ENCODE measurements around the gene INTS7. TPM values are rescaled to one million over a fixed set of nuclear protein-coding genes. Genes with fewer than 3 reads are reported as not detected.
"Not testable (repeated sequence)": the region's sequence is repeated elsewhere in the genome, so short reads cannot be mapped to it uniquely, and the experiment has no call there.

Gene INTS7
- total and polyA plus RNA-seq, 2 of the 4 experiments (the other 2 are of a cell fraction): 8.3 to 24.9 TPM

- POLR2A ChIA-PET (ENCODE audit: unreplicated experiment): no interaction called here
- intact Hi-C loops (cut with micrococcal nuclease) (no loop called here), dilution Hi-C loops (cut with HindIII; ENCODE audit: low sequenced_read_pairs, unreplicated experiment) (no loop called here), in situ Hi-C loops (cut with MboI; ENCODE audit: low sequenced_read_pairs) (no loop called here)
- no peak overlapping the region for H2AK5ac ChIP-seq (ENCODE audit: low read depth, low read length)
- H3K9me3 ChIP-seq (ENCODE audit: control insufficient read depth, insufficient read depth, low read length): no peaks in the 10 kb centered on the region
- H2BK120ac ChIP-seq (ENCODE audit: low read depth, low read length): no peak overlapping the region
- no peaks in the 10 kb centered on the region for H3K36me3 ChIP-seq (ENCODE audit: control insufficient read depth, insufficient read depth, low read length)
- H2AK9ac ChIP-seq (replicated peaks; ENCODE audit: low read depth, low read length, poor library complexity): no peak overlapping the region
- no peak overlapping the region for H2BK15ac ChIP-seq (ENCODE audit: low read depth, low read length)
- CTCF ChIA-PET: interaction anchor here (1.0 to 1.4 kb wide), 2 partner anchors 11 to 344 kb away, joined by 3 read pairs; partner anchors contain the start of genes DTL and INTS7
- no peak overlapping the region for H3K56ac ChIP-seq (ENCODE audit: extremely low read depth, insufficient read depth, low read length)
- H3K4me3 ChIP-seq (ENCODE audit: insufficient read depth, low read depth, low read length): no peak overlapping the region
- H3K27ac ChIP-seq (ENCODE audit: insufficient read depth, low read length): no peak overlapping the region
- no peak overlapping the region for H2BK5ac ChIP-seq (ENCODE audit: low read depth, low read length, poor library complexity, severe bottlenecking)
- H2AFZ ChIP-seq (replicated peaks; ENCODE audit: low read length, poor library complexity): no peak overlapping the region
- H3K9ac ChIP-seq (ENCODE audit: low read depth, low read length): no peak overlapping the region
- no peaks in the 10 kb centered on the region for H4K20me1 ChIP-seq (ENCODE audit: insufficient read depth, low read length)
- DNase-seq: no peak
- TF ChIP-seq POLR2A (IDR thresholded peaks at IDR 0.05; ENCODE audit: low read depth, low read length) (no peak), CEBPB (IDR thresholded peaks at IDR 0.05; ENCODE audit: low read depth, low read length) (no peak)
- ATAC-seq (ENCODE audit: low read depth): no peak
- no peak overlapping the region for H3K23ac ChIP-seq (ENCODE audit: low read depth, low read length)
- no peak overlapping the region for H3K14ac ChIP-seq (replicated peaks; ENCODE audit: low read depth, low read length)
- no peak overlapping the region for H4K8ac ChIP-seq (ENCODE audit: low read depth in 2 of 2, low read length in 2 of 2)
- no peaks in the 10 kb centered on the region for H3K27me3 ChIP-seq (ENCODE audit: control insufficient read depth, insufficient read depth, low read length)
- H3K18ac ChIP-seq (ENCODE audit: low read depth, low read length): no peak overlapping the region
- H4K91ac ChIP-seq (ENCODE audit: insufficient read depth, low read depth, low read length): no peak overlapping the region
- no peak overlapping the region for H2BK20ac ChIP-seq (ENCODE audit: low read depth, low read length)
- H3K4me1 ChIP-seq (ENCODE audit: control insufficient read depth, insufficient read depth, low read length): 0 out of 2 replicates have a peak, but pooled peaks cover 2% of the 10 kb centered on the region
- no peak overlapping the region for H3K4me2 ChIP-seq (ENCODE audit: low read depth, low read length)
- WGBS, 2 experiments (ENCODE audit: extremely low coverage in 2 of 2, insufficient read length in 1 of 2): no CpG with 5 or more reads among the region's 3 CpGs
- no TSS peak for BruUV-seq (replicated peaks)
- H3K4ac ChIP-seq (ENCODE audit: low read depth, low read length): no peak overlapping the region
- peaks cover 15 to 33% of the 10 kb centered on the region in 2 experiments for H3K79me1 ChIP-seq (ENCODE audit: low read depth in 1 of 2, low read length in 2 of 2)
- H4K5ac ChIP-seq (ENCODE audit: low read depth, low read length): no peak overlapping the region
- H3K9me1 ChIP-seq (ENCODE audit: insufficient read depth, low read length): peaks cover 3% of the 10 kb centered on the region
Observed at GRCh38 chr1:212024469-212025149, 10.7 kb downstream of the INTS7 start.

GRCh38 chr1:212022908-212023307 is 12.4 kb downstream of the INTS7 start:
- peaks cover 10 to 24% of the 10 kb centered on the region in 2 experiments for H3K79me1 ChIP-seq (ENCODE audit: low read depth in 1 of 2, low read length in 2 of 2)
- H3K27ac ChIP-seq (ENCODE audit: insufficient read depth, low read length); H2AFZ ChIP-seq (replicated peaks; ENCODE audit: low read length, poor library complexity); H2AK9ac ChIP-seq (replicated peaks; ENCODE audit: low read depth, low read length, poor library complexity); in situ Hi-C loops (cut with MboI; ENCODE audit: low sequenced_read_pairs); H2BK5ac ChIP-seq (ENCODE audit: low read depth, low read length, poor library complexity, severe bottlenecking); ATAC-seq (ENCODE audit: low read depth); H2BK20ac ChIP-seq (ENCODE audit: low read depth, low read length); H4K91ac ChIP-seq (ENCODE audit: insufficient read depth, low read depth, low read length); H3K18ac ChIP-seq (ENCODE audit: low read depth, low read length); H3K4me1 ChIP-seq (ENCODE audit: control insufficient read depth, insufficient read depth, low read length); H3K56ac ChIP-seq (ENCODE audit: extremely low read depth, insufficient read depth, low read length); H4K5ac ChIP-seq (ENCODE audit: low read depth, low read length); H2BK15ac ChIP-seq (ENCODE audit: low read depth, low read length); DNase-seq; CTCF ChIA-PET; H3K14ac ChIP-seq (replicated peaks; ENCODE audit: low read depth, low read length); H3K4me3 ChIP-seq (ENCODE audit: insufficient read depth, low read depth, low read length); H3K9ac ChIP-seq (ENCODE audit: low read depth, low read length); H3K9me3 ChIP-seq (ENCODE audit: control insufficient read depth, insufficient read depth, low read length); dilution Hi-C loops (cut with HindIII; ENCODE audit: low sequenced_read_pairs, unreplicated experiment); H4K8ac ChIP-seq (ENCODE audit: low read depth in 2 of 2, low read length in 2 of 2); H3K4me2 ChIP-seq (ENCODE audit: low read depth, low read length); BruUV-seq (replicated peaks); H3K9me1 ChIP-seq (ENCODE audit: insufficient read depth, low read length); H3K23ac ChIP-seq (ENCODE audit: low read depth, low read length); H2AK5ac ChIP-seq (ENCODE audit: low read depth, low read length); H3K36me3 ChIP-seq (ENCODE audit: control insufficient read depth, insufficient read depth, low read length); H3K27me3 ChIP-seq (ENCODE audit: control insufficient read depth, insufficient read depth, low read length); H2BK120ac ChIP-seq (ENCODE audit: low read depth, low read length); H4K20me1 ChIP-seq (ENCODE audit: insufficient read depth, low read length); intact Hi-C loops (cut with micrococcal nuclease); H3K4ac ChIP-seq (ENCODE audit: low read depth, low read length); POLR2A ChIA-PET (ENCODE audit: unreplicated experiment): not testable (repeated sequence)

All from IMR-90 (cell line).